Measurements from ENCODE around the gene SLC66A1. TPM values are rescaled to one million over a fixed set of nuclear protein-coding genes. Genes with fewer than 3 reads are reported as not detected.

SLC66A1 gene, protein sequence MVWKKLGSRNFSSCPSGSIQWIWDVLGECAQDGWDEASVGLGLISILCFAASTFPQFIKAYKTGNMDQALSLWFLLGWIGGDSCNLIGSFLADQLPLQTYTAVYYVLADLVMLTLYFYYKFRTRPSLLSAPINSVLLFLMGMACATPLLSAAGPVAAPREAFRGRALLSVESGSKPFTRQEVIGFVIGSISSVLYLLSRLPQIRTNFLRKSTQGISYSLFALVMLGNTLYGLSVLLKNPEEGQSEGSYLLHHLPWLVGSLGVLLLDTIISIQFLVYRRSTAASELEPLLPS
- total RNA-seq (2022; extraction: Qiagen RNA extraction; ENCODE audit: low read depth) = 16.0 to 23.9 TPM (median 21.4 TPM) in 5 replicates

DNA sequence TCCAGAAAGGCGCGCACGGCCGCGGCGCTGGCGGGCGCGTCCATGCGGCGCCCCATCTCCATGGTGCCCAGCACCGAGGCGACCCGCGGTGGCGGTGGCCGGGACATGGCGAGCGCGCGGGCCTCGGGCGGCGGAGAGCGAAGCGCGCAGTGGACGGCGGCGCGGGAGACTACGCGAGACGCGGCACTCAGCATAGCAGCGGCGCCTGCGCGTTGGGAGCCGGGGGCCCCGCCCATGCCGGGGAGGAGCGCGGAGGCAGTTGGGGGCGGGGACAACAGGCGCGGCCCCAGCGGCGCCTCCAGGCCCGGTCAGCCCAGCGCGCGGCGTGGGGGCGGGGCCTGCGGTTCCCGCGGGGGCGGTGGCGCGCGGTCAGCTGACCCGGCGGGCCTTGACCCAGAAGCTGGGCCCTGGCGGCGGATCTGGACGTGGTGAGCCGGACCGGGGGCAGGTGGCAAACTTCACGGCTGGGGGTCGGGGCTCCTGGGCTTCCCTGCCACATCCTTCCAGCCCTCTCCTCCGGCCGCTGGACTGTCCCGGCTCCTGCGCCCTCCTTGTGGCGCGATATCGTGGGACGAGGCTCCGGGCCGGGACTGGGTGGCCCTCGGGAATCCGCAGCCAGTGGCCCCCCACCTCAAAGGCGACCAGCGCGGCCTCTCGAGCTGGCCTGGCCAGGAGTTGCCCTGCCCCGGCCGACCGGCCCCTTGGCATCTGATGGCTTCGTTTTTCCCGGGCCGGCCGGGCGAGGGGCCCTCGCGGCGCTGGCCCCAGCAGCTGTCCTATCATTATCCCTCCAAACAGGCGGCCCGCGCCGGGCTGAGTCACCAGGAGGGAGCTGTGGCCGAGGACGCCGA, at the start of gene SLC66A1, which contains the start of gene AKR7A2:
SLC66A1 (plus strand) TSS at position 396 of the 851 bp plus-strand sequence. CDS start 5,352 bp downstream, outside the sequence.
AKR7A2 (minus strand) TSS at position 214 of the 851 bp plus-strand sequence; CDS start at position 194, 20 bp downstream.

DNA sequence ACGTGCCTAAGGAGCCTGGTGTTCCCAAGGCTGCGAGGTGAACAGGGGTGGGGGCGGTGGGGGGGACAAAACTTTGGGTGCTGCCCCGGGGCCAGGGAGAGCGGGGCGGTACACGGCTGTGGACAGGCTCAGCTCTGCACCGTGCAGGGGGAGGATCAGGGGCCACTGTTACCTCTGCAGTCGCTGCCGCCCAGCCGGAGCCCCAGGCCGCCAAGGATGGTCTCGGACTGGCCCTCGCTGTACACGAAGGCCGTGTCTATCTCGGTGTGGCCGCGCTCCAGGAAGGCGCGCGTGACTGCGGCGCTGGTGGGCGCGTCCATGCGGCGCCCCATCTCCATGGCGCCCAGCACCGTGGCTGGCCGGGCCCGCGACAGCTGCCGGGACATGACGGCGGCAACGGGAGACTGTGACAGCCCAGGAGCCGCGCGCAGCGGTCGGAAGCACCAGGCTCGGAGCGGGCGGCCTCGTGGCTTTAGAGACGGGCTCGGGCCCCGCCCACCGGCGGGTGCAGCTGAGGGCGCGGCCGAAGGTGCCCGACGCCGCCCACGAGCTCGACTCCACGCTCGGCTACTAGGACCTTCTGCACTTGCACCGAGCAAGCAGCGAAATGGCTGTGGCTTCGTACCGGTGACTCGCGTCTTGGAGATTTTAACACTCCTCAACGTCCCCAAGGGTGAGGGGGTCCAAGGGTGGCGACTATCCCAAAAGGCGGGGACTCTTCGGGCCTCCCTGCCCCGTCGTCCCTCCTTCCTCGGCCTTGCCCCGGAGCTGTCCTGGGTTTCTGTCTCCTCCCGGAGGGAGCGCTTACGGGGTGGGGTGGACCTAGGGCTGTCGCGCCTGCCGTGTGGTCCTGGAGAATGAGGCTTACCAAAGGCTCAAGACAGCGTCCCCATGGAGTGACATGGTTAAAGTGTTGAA, 23.5 kb upstream of the SLC66A1 start, which contains the start of gene AKR7A3:
AKR7A3 (minus strand) TSS at position 447 of the 918 bp plus-strand sequence; CDS start at position 386, 61 bp downstream.

Other genes with a start within 250 kb of the SLC66A1 start
- 87.3 to 103 TPM (median 96.2 TPM) in 5 replicates for gene UBR4, start 102.1 kb upstream of the SLC66A1 start, total RNA-seq (2022; extraction: Qiagen RNA extraction; ENCODE audit: low read depth)
- 29.4 to 36.1 TPM (median 32.8 TPM) in 5 replicates for gene EMC1, start 60.8 kb upstream of the SLC66A1 start, total RNA-seq (2022; extraction: Qiagen RNA extraction; ENCODE audit: low read depth)
- gene MRTO4, start 60.5 kb upstream of the SLC66A1 start, total RNA-seq (2022; extraction: Qiagen RNA extraction; ENCODE audit: low read depth) = 64.3 to 75.1 TPM (median 67.6 TPM) in 5 replicates
- 0.11 to 0.21 TPM (median 0.16 TPM) in 4 of 5 replicates, not detected in the other for gene AKR7A3, start 23.6 kb upstream of the SLC66A1 start, total RNA-seq (2022; extraction: Qiagen RNA extraction; ENCODE audit: low read depth)
- 35.8 to 55.0 TPM (median 50.4 TPM) in 5 replicates for gene AKR7A2, start 182 bp upstream of the SLC66A1 start, total RNA-seq (2022; extraction: Qiagen RNA extraction; ENCODE audit: low read depth)
- gene CAPZB, start 173.2 kb downstream of the SLC66A1 start, total RNA-seq (2022; extraction: Qiagen RNA extraction; ENCODE audit: low read depth) = 226 to 247 TPM (median 237 TPM) in 5 replicates